Measurements from ENCODE around the gene PLEKHD1.
"Not testable (repeated sequence)": the region's sequence is repeated elsewhere in the genome, so short reads cannot be mapped to it uniquely, and the experiment has no call there.

Gene PLEKHD1

DNA sequence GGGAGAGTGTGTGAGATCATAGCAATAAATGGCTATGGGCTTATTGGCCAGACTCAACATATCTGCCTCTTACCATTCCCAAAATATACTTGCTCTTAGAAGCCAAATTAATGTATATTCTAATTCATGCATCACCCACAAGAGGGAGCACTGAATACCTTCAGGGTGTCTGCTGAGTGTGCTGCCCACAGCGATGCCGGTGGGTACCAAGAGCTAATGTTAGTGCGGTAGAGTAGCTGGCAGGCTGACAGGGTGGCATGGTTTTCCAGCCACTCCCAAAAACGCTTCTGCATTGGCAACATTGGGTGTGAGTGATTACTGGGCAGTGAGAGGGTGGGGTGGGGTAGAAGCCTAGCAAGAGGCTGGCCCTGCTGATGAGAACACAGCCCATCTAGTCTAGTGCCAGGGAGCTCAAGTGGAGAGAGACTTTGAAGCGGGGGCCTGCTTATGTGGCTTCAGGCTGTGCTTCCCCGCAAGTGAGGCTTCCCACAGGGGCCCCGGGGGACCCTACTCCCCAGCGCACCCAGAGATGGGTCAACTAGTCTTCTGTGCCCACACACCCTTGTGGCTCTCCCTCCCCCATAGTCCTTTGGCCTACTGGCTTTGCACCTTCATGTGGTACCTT is 9.2 kb upstream of the PLEKHD1 start:
- TF ChIP-seq, protein P1, sequence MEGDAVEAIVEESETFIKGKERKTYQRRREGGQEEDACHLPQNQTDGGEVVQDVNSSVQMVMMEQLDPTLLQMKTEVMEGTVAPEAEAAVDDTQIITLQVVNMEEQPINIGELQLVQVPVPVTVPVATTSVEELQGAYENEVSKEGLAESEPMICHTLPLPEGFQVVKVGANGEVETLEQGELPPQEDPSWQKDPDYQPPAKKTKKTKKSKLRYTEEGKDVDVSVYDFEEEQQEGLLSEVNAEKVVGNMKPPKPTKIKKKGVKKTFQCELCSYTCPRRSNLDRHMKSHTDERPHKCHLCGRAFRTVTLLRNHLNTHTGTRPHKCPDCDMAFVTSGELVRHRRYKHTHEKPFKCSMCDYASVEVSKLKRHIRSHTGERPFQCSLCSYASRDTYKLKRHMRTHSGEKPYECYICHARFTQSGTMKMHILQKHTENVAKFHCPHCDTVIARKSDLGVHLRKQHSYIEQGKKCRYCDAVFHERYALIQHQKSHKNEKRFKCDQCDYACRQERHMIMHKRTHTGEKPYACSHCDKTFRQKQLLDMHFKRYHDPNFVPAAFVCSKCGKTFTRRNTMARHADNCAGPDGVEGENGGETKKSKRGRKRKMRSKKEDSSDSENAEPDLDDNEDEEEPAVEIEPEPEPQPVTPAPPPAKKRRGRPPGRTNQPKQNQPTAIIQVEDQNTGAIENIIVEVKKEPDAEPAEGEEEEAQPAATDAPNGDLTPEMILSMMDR (IDR thresholded peaks at IDR 0.05) = no peak
- Histone ChIP-seq H3K9me3 (no peaks in the 10 kb centered on the region), H3K4me3 (ENCODE audit: low read depth in 1 of 2, low read length in 1 of 2) (no peak overlapping the region), H3K36me3 (no peaks in the 10 kb centered on the region), H3K27me3 (peaks cover 26% of the 10 kb centered on the region), H3K4me1 (ENCODE audit: control insufficient read depth in 1 of 2, insufficient read depth in 1 of 2, low read depth in 1 of 2, low read length in 1 of 2) (no peaks in the 10 kb centered on the region), H3K27ac (no peak overlapping the region)

DNA sequence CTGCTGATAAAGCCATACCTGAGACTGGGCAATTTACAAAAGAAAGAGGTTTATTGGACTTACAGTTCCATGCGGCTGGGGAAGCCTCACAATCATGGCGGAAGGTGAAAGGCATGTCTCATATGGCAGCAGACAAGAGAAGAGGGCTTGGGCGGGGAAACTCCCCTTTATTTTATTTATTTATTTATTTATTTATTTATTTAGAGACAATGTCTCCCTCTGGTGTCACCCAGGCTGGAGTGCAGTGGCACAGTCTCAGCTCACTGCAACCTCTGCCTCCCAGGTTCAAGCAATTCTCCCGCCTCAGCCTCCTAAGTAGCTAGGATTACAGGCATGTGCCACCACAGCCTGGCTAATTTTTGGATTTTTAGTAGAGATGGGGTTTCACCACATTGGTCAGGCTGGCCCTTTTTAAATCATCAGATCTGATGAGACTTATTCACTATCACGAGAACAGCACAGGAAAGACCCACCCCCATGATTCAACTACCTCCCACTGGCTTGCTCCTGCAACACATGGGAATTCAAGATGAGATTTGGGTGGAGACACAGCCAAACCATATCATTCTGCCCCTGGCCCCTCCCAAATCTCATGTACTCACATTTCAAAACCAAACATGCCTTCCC is 7.6 kb upstream of the PLEKHD1 start:
- not testable (repeated sequence) for H3K9me3 ChIP-seq; H3K36me3 ChIP-seq; H3K4me1 ChIP-seq (ENCODE audit: control insufficient read depth in 1 of 2, insufficient read depth in 1 of 2, low read depth in 1 of 2, low read length in 1 of 2); H3K27ac ChIP-seq; H3K4me3 ChIP-seq (ENCODE audit: low read depth in 1 of 2, low read length in 1 of 2)
- peaks cover 43% of the 10 kb centered on the region for H3K27me3 ChIP-seq

DNA sequence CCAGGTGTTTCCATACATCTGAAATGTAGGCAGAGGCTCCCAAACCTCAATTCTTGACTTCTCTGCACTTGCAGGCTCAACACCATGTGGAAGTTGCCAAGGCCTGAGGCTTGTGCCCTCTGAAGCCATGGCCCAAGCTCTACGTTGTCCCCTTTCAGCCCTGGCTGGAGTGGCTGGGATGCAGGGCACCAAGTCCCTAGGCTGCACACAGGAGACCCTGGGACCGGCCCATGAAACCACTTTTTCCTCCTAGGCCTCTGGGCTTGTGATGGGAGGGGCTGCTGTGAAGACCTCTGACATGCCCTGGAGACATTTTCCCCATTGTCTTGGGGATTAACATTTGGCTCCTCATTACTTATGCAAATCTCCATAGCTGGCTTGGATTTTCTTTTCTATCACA is 6.5 kb upstream of the PLEKHD1 start:
- H3K36me3 ChIP-seq; H3K4me3 ChIP-seq (ENCODE audit: low read depth in 1 of 2, low read length in 1 of 2); H3K9me3 ChIP-seq; H3K4me1 ChIP-seq (ENCODE audit: control insufficient read depth in 1 of 2, insufficient read depth in 1 of 2, low read depth in 1 of 2, low read length in 1 of 2); H3K27ac ChIP-seq: not testable (repeated sequence)
- peaks cover 53% of the 10 kb centered on the region for H3K27me3 ChIP-seq

DNA sequence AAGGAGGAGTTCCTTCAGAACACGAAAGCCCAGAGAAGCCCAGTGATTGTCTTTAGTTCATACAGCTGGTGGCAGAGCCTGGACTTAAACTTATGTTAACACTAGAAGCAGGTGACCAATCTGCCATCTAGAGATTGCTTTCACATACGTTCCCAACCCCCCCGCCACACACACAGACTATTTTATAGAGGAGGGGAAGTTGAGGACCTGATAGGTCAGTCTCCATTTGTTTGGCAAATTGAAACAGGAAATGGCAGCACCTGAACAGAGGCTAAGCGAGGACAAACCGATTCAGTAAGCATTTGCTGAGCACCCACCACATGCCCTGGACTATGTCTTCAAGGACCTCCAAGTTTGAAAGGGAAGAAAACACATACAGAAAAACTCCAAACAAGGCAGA is 4.8 kb upstream of the PLEKHD1 start:
- H3K9me3 ChIP-seq = no peaks in the 10 kb centered on the region
- H3K36me3 ChIP-seq = no peaks in the 10 kb centered on the region
- H3K4me3 ChIP-seq (ENCODE audit: low read depth in 1 of 2, low read length in 1 of 2) = no peak overlapping the region
- no peak overlapping the region for H3K27ac ChIP-seq
- no peaks in the 10 kb centered on the region for H3K4me1 ChIP-seq (ENCODE audit: control insufficient read depth in 1 of 2, insufficient read depth in 1 of 2, low read depth in 1 of 2, low read length in 1 of 2)
- peaks cover 53% of the 10 kb centered on the region for H3K27me3 ChIP-seq
- TF ChIP-seq, protein P1 (IDR thresholded peaks at IDR 0.05) = no peak

DNA sequence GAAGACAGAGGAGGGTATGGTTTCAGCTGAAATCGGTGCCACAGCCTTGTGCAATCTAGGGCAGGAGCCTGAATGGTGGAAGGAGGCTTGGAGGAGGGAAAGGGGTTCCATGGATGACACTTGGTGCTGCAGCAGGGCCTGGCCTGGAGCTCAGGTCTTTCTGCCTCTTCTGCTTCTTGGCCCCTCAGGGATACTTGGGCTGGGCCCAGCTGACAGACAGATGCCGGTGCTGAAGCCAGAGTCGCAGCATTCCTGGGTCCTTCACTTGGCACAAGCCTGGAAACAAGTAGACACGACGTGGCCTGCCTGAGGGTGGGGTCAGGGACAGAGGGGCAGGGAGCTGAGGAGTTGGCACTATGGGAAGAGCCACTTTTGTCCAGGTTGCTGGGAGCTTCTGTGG is 4.4 kb upstream of the PLEKHD1 start:
- H3K36me3 ChIP-seq = no peaks in the 10 kb centered on the region
- no peaks in the 10 kb centered on the region for H3K9me3 ChIP-seq
- peaks cover 55% of the 10 kb centered on the region for H3K27me3 ChIP-seq
- TF ChIP-seq, protein P1 (IDR thresholded peaks at IDR 0.05) = no peak
- no peaks in the 10 kb centered on the region for H3K4me1 ChIP-seq (ENCODE audit: control insufficient read depth in 1 of 2, insufficient read depth in 1 of 2, low read depth in 1 of 2, low read length in 1 of 2)
- H3K27ac ChIP-seq = no peak overlapping the region
- H3K4me3 ChIP-seq (ENCODE audit: low read depth in 1 of 2, low read length in 1 of 2) = no peak overlapping the region

DNA sequence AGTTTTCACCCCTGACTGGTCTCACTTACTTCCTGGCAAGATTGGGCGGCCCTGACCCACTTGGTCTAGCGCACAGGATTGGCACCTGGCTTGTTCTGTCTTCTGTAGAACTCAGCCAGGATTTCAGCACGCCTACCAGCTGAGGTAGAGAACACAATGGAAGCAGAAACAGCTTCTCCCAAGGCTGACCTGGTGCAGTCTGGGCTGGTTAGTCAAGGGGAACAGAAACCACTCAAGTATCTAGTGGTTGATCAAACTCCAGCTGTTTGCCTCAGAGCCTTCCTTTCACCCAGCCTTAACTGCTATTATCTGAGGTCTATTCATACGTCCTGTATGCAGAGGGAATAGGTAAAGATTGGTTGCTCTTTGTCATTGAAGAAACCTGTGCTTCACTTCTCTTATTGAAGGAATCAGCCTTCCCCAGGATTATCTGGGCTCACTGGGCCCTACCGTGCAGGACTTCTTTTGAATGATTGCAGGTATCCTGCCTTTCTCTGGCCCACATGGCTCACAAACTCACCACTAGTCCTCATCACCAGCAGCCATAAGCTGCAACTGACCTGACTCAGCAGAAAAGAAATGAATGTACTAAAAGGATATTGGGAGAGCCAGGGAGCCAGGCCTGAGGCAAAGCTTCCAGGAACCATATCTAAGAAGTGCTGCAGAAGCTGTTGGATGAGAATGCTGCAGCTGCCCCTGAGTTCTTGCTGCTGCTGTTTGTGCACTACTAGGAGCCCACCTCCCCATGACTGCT is 2.5 kb upstream of the PLEKHD1 start:
- H3K9me3 ChIP-seq = no peaks in the 10 kb centered on the region
- H3K4me1 ChIP-seq (ENCODE audit: control insufficient read depth in 1 of 2, insufficient read depth in 1 of 2, low read depth in 1 of 2, low read length in 1 of 2) = no peaks in the 10 kb centered on the region
- TF ChIP-seq, protein P1 (IDR thresholded peaks at IDR 0.05) = no peak
- H3K27ac ChIP-seq = no peak overlapping the region
- no peak overlapping the region for H3K4me3 ChIP-seq (ENCODE audit: low read depth in 1 of 2, low read length in 1 of 2)
- peaks cover 73% of the 10 kb centered on the region for H3K27me3 ChIP-seq
- no peaks in the 10 kb centered on the region for H3K36me3 ChIP-seq
